GM19193 (cell line): ENCODE results near the gene SEMA3C.

Experiments used
- POLR2A ChIP-seq: IDR thresholded peaks from 4 replicates; pipeline ENCODE4 v1.6.1; 2011; ENCODE audit not compliant: insufficient read depth, insufficient read length; ENCODE audit errors: extremely low read depth

SEMA3C gene

GRCh38 chr7:80809545-80809944 is 109.3 kb downstream of the SEMA3C start:
- TF ChIP-seq POLR2A, result no peak

DNA sequence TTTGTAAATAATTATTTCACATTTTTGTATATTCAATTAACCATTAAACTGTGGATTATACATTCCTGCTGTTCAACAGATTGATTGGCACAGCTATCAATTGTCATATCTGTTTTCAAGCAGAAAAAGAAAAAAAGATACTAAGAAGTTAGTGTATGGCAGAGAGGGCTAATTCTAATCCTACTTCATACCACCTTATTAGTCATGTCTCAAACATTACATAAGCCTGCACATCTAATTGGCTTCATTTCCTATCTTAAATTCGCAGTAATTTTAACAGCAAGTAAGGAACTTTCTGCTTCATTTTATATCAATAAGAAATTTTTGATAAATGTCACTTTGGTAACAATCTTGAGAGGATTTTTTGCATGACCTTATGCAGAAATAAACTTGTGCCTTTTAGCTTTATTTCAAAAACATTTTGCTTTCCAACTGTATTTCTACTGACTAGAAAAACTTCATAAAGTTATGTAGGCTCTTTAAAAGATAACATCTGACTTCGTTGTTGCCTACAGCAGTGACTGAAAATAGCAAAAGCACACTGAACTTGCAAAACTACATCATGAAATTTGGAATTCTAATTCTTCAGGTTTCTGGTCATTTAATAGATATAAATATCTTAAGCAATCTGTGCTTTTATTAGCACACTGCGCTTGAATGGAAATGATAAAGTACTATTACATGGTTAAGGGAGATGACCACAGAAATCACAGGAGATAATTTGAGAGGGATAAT is 111.5 kb downstream of the SEMA3C start:
- TF ChIP-seq POLR2A, result no peak

- no peak for TF ChIP-seq POLR2A
Observed at GRCh38 chr7:80806663-80807062, 112.2 kb downstream of the SEMA3C start.

DNA sequence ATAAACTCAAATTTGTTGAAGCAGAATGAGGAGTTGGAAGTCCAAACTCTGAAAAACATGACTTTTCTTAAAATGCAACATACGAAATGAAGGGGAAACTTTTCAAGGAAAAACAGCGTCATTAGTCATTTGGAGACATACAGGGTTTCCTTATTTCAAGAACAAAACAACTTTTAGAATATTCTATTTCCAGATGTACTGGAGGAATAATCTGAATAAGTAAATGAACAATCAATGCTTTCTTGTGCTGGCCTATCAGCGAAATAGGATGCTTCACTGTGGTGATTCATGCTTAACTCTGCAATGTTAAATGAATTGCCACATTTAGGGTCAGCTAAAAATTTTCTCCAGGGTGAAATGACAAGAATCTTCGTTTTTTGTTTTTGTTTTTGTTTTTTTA is 114.3 kb downstream of the SEMA3C start:
- no peak for TF ChIP-seq POLR2A

DNA sequence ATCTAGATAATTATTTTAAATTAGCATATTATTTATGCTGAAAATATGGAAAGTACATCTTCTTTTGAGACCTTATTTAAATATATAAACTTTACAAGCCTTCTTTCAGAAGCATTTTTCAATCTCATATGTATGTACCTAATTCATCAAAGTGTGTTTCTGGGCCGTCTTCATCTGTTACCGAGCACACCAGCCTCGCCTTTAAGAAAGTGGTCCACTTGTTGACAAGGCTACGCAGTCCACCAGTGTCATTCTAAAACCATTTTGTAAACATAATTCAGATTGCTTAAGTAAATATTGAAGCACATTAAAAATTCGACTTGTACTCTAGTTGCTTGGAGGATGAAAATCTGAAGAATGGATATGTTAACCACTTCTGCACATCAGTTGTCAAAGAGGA is 116.3 kb downstream of the SEMA3C start:
- no peak for TF ChIP-seq POLR2A

- no peak for TF ChIP-seq POLR2A
Observed at GRCh38 chr7:80794631-80795573, 123.9 kb downstream of the SEMA3C start.

GRCh38 chr7:80791509-80791929 is 127.3 kb downstream of the SEMA3C start:
- no peak for TF ChIP-seq POLR2A

DNA sequence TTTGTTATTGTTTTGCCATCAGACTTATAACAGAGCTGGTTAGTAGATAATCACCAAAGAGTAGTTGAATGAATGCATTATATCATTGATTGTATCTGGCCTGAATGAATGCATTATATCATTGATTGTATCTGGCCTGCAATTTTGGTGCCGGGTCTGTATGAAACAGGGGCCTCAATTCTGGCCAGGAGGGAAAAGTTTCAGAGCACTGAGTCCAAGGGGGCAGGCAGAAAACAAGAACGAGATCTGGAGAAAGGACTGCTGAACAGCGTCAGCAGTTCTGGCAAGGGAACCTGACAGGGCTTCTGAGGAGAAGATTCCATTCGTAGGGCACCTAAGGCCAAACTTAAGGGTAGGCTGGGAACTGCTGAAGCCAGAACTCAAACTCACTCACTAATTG is 128.0 kb downstream of the SEMA3C start:
- TF ChIP-seq POLR2A, result no peak

DNA sequence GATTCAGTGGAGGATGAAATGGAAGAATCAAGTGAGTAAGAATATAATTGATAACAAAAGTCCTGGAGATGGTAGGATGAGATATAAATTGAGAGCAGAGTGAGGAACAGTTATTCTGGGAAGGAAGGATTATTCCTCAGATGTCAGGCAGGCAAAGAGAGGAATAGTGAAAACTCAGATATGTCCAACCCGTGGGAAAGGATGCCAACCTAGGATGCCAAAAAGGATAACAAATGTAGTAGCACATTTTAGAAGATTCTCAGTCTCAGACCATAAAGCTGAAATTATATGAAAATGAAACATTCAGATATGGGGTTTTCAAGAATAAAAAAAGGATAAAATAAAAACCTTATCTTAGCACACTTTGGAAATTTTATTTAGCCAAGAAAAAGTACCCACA is 131.1 kb downstream of the SEMA3C start:
- no peak for TF ChIP-seq POLR2A

- TF ChIP-seq POLR2A, result no peak
Observed at GRCh38 chr7:80785961-80786536, 132.8 kb downstream of the SEMA3C start.

DNA sequence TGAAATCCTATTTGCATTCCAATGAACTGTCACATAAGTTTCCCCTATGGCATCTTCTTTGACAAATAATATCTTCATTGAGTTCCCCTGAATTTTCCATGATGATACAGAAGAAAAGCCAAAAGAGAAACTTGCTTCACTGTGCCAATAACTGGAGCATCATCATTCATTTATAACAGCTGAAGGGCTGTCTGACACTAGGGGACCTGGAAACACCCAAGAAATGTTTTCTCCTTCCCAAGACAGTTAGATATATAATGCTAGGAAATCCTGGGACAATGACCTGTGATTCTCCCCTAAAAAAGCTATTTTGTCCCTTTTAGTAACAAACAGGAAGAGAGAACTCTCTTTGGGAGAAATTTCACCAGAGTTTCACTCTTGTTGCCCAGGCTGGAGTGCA is 133.6 kb downstream of the SEMA3C start:
- no peak for TF ChIP-seq POLR2A

GRCh38 chr7:80783678-80784327 is 135.0 kb downstream of the SEMA3C start:
- no peak for TF ChIP-seq POLR2A

GRCh38 chr7:80783186-80783677 is 135.6 kb downstream of the SEMA3C start:
- TF ChIP-seq POLR2A, result no peak

DNA sequence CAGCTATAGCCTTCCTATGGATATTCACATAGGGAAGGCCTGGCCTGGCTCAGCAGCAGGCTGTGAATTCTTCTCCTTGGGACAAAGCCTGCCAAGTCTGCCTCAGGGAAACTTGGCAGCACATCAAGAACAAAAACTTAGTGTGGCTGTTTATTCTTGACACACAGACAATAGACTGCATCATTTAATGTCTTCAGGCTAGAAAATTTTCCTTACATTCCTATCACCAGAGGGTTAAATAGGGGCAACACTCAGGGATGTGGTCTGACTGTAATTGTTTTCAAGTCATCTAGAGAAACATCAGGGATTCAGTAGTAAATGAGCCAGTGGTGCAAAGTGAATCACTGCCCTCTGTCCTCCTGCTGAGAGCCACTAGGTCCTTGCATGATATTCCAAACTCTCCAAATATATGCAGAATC is 137.3 kb downstream of the SEMA3C start:
- no peak for TF ChIP-seq POLR2A

DNA sequence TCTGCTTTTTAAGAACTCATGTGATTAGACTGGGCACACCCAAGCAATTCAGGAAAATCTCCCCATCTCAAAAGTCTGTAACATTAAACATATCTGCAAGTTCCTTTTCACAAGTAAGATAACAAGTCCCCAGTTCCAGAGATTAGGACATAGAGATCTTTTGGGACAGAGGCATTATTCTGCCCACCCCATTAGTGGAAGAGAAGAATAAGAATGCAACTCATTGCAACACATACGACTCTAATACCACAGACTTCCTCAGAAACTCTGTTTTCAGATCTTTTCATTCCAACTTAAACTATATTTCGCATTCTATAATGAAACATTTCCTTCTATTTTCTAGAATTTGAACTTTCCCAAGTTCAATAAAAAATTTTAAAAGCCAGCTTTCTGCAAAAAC is 137.7 kb downstream of the SEMA3C start:
- TF ChIP-seq POLR2A, result no peak
